Measurements from ENCODE around the gene ZEB1. TPM values are rescaled to one million over a fixed set of nuclear protein-coding genes. Genes with fewer than 3 reads are reported as not detected.

The ZEB1 gene
- total and polyA plus RNA-seq, 2 of the 13 experiments (the other 11 are each of a cell fraction or from before 2014, with no cell fraction given) = 9.6 to 18.0 TPM

- H3K4me1 ChIP-seq (ENCODE audit: insufficient read depth, low read length) = no peaks in the 10 kb centered on the region
- no peaks in the 10 kb centered on the region; a peak in 1 of 5 replicates for H3K36me3 ChIP-seq (replicated peaks in 1 of 2; ENCODE audit: control insufficient read depth in 1 of 2, insufficient read depth in 2 of 2, low read length in 2 of 2)
- no peak for DNase-seq (ENCODE audit: low spot score)
- H3K9me3 ChIP-seq (ENCODE audit: low read length) = no peaks in the 10 kb centered on the region
- intact Hi-C loops (cut with micrococcal nuclease; ENCODE audit: unreplicated experiment) = no loop called here
- peaks cover 3% of the 10 kb centered on the region for H3K79me2 ChIP-seq (ENCODE audit: insufficient read depth, low read length)
- H3K27me3 ChIP-seq (ENCODE audit: control insufficient read depth in 1 of 2, insufficient read depth in 2 of 2, low read length in 2 of 2) = no peaks in the 10 kb centered on the region
- H3K9ac ChIP-seq (ENCODE audit: insufficient read depth, low read depth, low read length) = no peak overlapping the region
- CTCF ChIA-PET (ENCODE audit: low intra/inter-chr PET ratio, low total read pairs) = no interaction called here
- in situ Hi-C loops (cut with HindIII; ENCODE audit: extremely low pct_ligation_motif_present, low pct_unique_long_range_greater_than_20kb) = no loop called here
- no peak overlapping the region for H2AFZ ChIP-seq (ENCODE audit: low read length)
- H3K27ac ChIP-seq (ENCODE audit: extremely low read length, insufficient read depth, low read length) = no peak overlapping the region
- WGBS (ENCODE audit: low lambda C conversion rate) = 87% methylated on average over 1 of the region's 1 CpG
- TF ChIP-seq ZNF562 (CRISPR knock-in tag; IDR thresholded peaks at IDR 0.05; ENCODE audit: borderline replicate concordance) (no peak), AFF4 (CRISPR knock-in tag; IDR thresholded peaks at IDR 0.05) (no peak), ARNT (IDR thresholded peaks at IDR 0.05) (no peak), PAWR (CRISPR knock-in tag; IDR thresholded peaks at IDR 0.05; ENCODE audit: borderline replicate concordance) (no peak), PRMT3 (CRISPR knock-in tag; IDR thresholded peaks at IDR 0.05; ENCODE audit: borderline replicate concordance, low read depth) (no peak), CREM (IDR thresholded peaks at IDR 0.05) (no peak), CREM (CRISPR knock-in tag; IDR thresholded peaks at IDR 0.05) (no peak), NFE2L1 (CRISPR knock-in tag; IDR thresholded peaks at IDR 0.05; ENCODE audit: borderline replicate concordance) (no peak), ZNF563 (CRISPR knock-in tag; IDR thresholded peaks at IDR 0.05) (no peak), ZBTB25 (CRISPR knock-in tag; IDR thresholded peaks at IDR 0.05) (no peak), ISX (CRISPR knock-in tag; conservative IDR thresholded peaks at IDR 0.05) (no peak), ZC3H4 (CRISPR knock-in tag; IDR thresholded peaks at IDR 0.05; ENCODE audit: borderline replicate concordance) (no peak), MTERF4 (CRISPR knock-in tag; IDR thresholded peaks at IDR 0.05) (no peak)
- POLR2A ChIA-PET = no interaction called here
- no peak overlapping the region for H3K4me3 ChIP-seq (replicated peaks in 1 of 3; ENCODE audit: insufficient read depth in 1 of 3, low read depth in 2 of 3, low read length in 3 of 3)
- no TSS peak for BruUV-seq (replicated peaks)
- H4K20me1 ChIP-seq (ENCODE audit: insufficient read depth, low read length) = no peaks in the 10 kb centered on the region
- no peak overlapping the region for H3K4me2 ChIP-seq (ENCODE audit: low read depth, low read length)
- no peak for ATAC-seq
- no peak for FAIRE-seq
Observed at GRCh38 chr10:31393844-31394243, 74.8 kb downstream of the ZEB1 start.
